SK-N-MC (cell line): ENCODE results near the gene HYDIN.
"Not testable (repeated sequence)": the region's sequence is repeated elsewhere in the genome, so short reads cannot be mapped to it uniquely, and the experiment has no call there.

Experiments
- EZH2 ChIP-seq: fragments of 200-600 bp; sonication (generic); IDR thresholded peaks from one replicate; pipeline ENCODE4 v1.6.1; 2017; ENCODE audit warnings: antibody characterized with exemption
- POLR2AphosphoS5 ChIP-seq: IDR thresholded peaks from 2 replicates; pipeline ENCODE4 v1.6.1; 2012; ENCODE audit warnings: mild to moderate bottlenecking, low read depth, low read length, borderline replicate concordance

DNA sequence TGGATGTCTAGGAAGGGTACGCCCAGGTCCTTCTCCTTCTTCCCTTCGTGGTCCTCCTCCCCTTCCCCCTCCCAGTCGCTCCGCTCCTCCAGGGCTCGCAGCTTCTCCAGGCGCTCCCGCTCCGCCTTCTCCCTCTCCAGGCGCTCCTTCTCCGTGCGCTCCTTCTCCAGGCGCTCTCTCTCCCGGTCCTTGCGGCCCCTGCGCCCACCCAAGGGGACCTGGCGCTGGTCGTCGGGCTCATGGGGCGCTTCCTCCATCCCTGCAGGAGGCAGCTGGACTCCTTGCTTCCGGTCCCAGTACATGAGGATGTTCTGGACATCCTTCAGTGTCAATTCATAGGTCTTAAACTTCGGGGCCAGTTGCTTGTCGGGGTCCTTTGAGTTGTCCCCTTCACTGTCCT, 309.9 kb downstream of the HYDIN start:
- TF ChIP-seq POLR2AphosphoS5, EZH2: not testable (repeated sequence)
